GM18520 (cell line): Measurements from ENCODE around the gene PITPNM3.

Experiments
- ATAC-seq: cut with Tn5 transposase; IDR thresholded peaks from one replicate; pipeline ENCODE4 v1.9.1; 2021; ENCODE audit not compliant: unreplicated experiment

PITPNM3 gene

GRCh38 chr17:6420173-6420641, 136.1 kb downstream of the PITPNM3 start:
- ATAC-seq: no peak

GRCh38 chr17:6415616-6416015, 140.7 kb downstream of the PITPNM3 start:
- no peak for ATAC-seq

DNA sequence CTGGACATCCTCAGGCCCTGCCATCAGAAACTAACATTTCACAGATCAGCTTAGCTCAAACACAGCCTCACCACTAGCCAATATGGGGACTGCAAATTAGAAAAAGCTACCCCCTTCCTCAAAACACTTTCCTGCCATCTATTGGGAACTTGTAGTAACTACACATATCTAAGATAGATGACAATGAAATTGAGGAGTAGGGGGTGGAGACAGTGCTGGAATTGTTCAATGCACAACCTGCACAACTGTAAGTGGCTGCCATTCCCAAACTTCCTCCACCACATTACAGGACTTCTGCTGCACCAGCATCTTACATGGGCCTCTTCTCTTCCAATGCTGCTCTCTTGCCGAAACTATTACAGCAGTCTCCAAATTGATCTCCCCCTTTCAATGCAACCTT, 143.3 kb downstream of the PITPNM3 start:
- ATAC-seq: no peak

- ATAC-seq: no peak
Measured at GRCh38 chr17:6408735-6409134, 147.6 kb downstream of the PITPNM3 start.

DNA sequence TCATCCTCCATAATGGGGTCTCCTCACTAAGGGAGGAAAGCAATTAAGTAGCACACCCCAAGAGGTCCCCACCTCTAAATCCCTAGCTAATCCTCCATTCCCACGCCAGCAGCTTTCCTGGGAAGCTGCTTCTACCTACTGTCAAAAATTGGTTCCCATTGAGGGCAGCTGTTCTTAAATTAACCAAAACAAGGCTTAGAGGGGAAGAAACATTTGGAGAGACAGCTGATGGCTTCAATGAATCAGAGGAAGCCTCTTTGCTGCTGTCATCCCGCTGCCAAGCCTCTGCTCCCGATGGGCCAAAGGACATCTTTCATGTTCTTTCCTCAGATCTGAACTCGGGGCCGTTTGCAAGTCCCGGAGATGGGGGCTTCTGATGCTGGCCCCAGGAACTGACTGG, 148.1 kb downstream of the PITPNM3 start:
- no peak for ATAC-seq

- ATAC-seq: no peak
Measured at GRCh38 chr17:6402258-6402657, 154.1 kb downstream of the PITPNM3 start.
